ENCODE results near the gene ADGRG6. TPM values are rescaled to one million over a fixed set of nuclear protein-coding genes. Genes with fewer than 3 reads are reported as not detected.

Gene ADGRG6
- total and polyA plus RNA-seq, 9 of the 15 experiments (the other 6 are each of a cell fraction or from before 2014, with no cell fraction given), result under 0.01 to 0.11 (median 0.05) TPM; not detected in 5

DNA sequence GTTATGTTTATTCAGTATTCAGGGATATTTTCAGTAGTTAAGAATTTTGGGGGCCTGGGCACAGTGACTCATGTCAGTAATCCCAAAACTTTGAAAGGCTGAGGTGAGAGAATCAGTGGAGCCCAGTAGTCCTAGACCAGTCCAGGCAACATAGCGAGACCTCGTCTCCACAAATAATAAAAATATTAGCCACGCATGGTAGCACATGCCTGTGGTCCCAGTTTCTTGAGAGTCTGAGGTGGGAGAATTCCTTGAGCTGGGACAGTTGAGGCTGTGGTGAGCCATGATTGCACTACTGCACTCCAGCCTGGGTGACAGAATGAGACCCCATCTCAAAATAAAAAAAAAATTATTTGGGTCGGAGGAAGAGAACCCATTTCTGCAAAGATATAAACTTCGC, 20.3 kb downstream of the ADGRG6 start (continued):
- TF ChIP-seq SAP30 (IDR thresholded peaks at IDR 0.05; ENCODE audit: borderline replicate concordance, insufficient read depth, low read depth, low read length, poor library complexity, severe bottlenecking), result no peak
- no peak for TF ChIP-seq TOE1 (IDR thresholded peaks at IDR 0.05; ENCODE audit: borderline replicate concordance)
- TF ChIP-seq TOE1 (CRISPR knock-in tag; IDR thresholded peaks at IDR 0.05; ENCODE audit: borderline replicate concordance, low read depth), result no peak
- TF ChIP-seq POLR3A (IDR thresholded peaks at IDR 0.05; ENCODE audit: borderline replicate concordance, extremely low read depth, insufficient read depth, insufficient read length), result no peak

DNA sequence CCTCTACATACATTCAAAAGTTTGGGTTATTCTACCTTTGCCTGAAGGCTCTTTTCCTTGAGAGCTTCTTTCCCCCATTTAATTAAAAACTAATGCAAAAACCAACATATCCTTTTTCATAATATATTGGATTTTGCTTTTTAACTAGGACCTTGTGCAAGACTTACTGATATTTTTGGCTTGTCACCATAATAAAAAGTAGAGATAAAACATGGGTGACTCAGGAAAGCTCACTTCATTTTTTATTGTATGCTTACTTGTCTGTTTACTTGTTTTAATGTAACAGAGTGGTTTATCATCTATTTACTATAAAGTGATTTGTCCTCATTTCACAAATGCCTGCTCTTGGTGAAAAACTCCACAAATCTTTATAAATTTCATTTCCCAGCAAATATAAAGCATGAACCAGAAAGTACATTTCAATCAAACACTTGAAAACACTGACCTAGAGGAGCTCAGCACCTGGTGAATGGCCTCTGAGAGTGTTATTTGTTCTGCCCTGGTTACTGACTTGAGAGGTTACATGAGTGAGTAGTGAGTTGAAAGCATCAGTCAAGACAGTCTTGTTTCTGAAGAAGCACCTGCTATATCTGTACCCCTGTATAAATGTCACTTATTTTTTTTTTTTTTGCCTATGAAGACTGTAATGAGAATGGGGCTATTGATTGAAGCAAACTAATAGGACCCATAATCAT, 20.8 kb downstream of the ADGRG6 start:
- Histone ChIP-seq H3K9me3 (replicated peaks; ENCODE audit: control insufficient read depth, insufficient read depth, low read depth, low read length) (no peaks in the 10 kb centered on the region), H3K9ac (ENCODE audit: insufficient read depth in 1 of 2, low read depth in 2 of 2, low read length in 2 of 2) (no peak overlapping the region), H3K79me2 (ENCODE audit: control insufficient read depth, insufficient read depth, low read length) (no peaks in the 10 kb centered on the region), H3K9me1 (ENCODE audit: control insufficient read depth, insufficient read depth, low read length) (no peaks in the 10 kb centered on the region), H3K4me3 (no peak overlapping the region), H3K27ac (ENCODE audit: extremely low read depth, low read depth, low read length) (no peak overlapping the region), H3K4me2 (ENCODE audit: insufficient read depth, low read length) (no peak overlapping the region), H3K36me3 (ENCODE audit: control insufficient read depth, insufficient read depth, low read length) (no peaks in the 10 kb centered on the region), H4K20me1 (replicated peaks; ENCODE audit: control insufficient read depth, insufficient read depth, low read length) (no peaks in the 10 kb centered on the region), H3K27me3 (ENCODE audit: control insufficient read depth in 2 of 2, insufficient read depth in 2 of 2, low read length in 2 of 2) (no peaks in the 10 kb centered on the region), H3K4me1 (replicated peaks in 1 of 2; ENCODE audit: control insufficient read depth in 2 of 2, insufficient read depth in 2 of 2, low read length in 2 of 2) (no peaks in the 10 kb centered on the region), H2AFZ (ENCODE audit: low read depth, low read length) (no peak overlapping the region)
- in situ Hi-C loops (cut with MboI), result no loop called here
- FAIRE-seq (no peak), DNase-seq (ENCODE audit: extremely low read depth in 1 of 4, low spot score in 3 of 4) (no peak), ATAC-seq (no peak)
- BruUV-seq (replicated peaks), result no TSS peak
- ChIA-PET POLR2A (no interaction called here), CTCF (ENCODE audit: low intra/inter-chr PET ratio) (no interaction called here)
- intact Hi-C loops (cut with micrococcal nuclease), result no loop called here
- TF ChIP-seq ZNF23 (CRISPR knock-in tag; IDR thresholded peaks at IDR 0.05) (no peak), ZNF134 (CRISPR knock-in tag; conservative IDR thresholded peaks at IDR 0.05) (no peak), CEBPG (CRISPR knock-in tag; IDR thresholded peaks at IDR 0.05) (no peak), CEBPG (tag; conservative IDR thresholded peaks at IDR 0.05 in 1 of 2, IDR thresholded peaks at IDR 0.05 in 1 of 2) (no peak), HNRNPLL (IDR thresholded peaks at IDR 0.05; ENCODE audit: low read depth, low read length, poor library complexity, severe bottlenecking) (no peak)
- TF ChIP-seq, protein P1, sequence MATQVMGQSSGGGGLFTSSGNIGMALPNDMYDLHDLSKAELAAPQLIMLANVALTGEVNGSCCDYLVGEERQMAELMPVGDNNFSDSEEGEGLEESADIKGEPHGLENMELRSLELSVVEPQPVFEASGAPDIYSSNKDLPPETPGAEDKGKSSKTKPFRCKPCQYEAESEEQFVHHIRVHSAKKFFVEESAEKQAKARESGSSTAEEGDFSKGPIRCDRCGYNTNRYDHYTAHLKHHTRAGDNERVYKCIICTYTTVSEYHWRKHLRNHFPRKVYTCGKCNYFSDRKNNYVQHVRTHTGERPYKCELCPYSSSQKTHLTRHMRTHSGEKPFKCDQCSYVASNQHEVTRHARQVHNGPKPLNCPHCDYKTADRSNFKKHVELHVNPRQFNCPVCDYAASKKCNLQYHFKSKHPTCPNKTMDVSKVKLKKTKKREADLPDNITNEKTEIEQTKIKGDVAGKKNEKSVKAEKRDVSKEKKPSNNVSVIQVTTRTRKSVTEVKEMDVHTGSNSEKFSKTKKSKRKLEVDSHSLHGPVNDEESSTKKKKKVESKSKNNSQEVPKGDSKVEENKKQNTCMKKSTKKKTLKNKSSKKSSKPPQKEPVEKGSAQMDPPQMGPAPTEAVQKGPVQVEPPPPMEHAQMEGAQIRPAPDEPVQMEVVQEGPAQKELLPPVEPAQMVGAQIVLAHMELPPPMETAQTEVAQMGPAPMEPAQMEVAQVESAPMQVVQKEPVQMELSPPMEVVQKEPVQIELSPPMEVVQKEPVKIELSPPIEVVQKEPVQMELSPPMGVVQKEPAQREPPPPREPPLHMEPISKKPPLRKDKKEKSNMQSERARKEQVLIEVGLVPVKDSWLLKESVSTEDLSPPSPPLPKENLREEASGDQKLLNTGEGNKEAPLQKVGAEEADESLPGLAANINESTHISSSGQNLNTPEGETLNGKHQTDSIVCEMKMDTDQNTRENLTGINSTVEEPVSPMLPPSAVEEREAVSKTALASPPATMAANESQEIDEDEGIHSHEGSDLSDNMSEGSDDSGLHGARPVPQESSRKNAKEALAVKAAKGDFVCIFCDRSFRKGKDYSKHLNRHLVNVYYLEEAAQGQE (IDR thresholded peaks at IDR 0.05; ENCODE audit: borderline replicate concordance), result no peak
- TF ChIP-seq, protein P1 (CRISPR knock-in tag; IDR thresholded peaks at IDR 0.05; ENCODE audit: low read depth), result no peak
